NK-92 treated with Interleukin-12 subunit alpha and Interleukin-12 subunit beta, amount 100 ng/mL, for 24 hours (cell line): Measurements from ENCODE around the gene FRAT2.
A peak's percentile ranks its signal among the peaks of the same experiment; 100 is the strongest.

Experiments
- DNase-seq: peaks from one replicate; lab custom pipeline; 2025; lab: John Stamatoyannopoulos, UW

The FRAT2 gene

DNA sequence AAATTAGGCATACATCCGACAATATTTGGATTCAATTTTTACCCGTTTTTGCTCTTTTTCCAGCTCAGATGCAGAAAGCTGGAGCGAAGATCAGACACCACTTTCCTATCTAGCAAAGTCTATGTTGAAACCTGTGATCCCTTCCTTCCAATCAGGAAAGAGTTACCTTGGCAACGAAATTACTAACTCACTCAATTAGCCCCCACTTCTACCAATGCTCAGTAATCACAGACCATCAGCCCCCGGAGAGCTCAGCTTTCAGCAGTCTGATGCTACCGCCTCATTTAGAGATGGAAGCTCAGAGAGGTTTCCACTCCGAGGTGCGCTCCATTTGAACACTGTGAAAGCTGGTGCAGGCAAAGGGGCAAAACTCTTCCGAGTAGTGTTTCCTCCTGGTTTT is 8.8 kb downstream of the FRAT2 start:
- no peak for DNase-seq

- DNase-seq: no peak
Measured at GRCh38 chr10:97323501-97323900, 11.0 kb downstream of the FRAT2 start.

GRCh38 chr10:97321804-97322190 is 12.7 kb downstream of the FRAT2 start:
- no peak for DNase-seq

DNA sequence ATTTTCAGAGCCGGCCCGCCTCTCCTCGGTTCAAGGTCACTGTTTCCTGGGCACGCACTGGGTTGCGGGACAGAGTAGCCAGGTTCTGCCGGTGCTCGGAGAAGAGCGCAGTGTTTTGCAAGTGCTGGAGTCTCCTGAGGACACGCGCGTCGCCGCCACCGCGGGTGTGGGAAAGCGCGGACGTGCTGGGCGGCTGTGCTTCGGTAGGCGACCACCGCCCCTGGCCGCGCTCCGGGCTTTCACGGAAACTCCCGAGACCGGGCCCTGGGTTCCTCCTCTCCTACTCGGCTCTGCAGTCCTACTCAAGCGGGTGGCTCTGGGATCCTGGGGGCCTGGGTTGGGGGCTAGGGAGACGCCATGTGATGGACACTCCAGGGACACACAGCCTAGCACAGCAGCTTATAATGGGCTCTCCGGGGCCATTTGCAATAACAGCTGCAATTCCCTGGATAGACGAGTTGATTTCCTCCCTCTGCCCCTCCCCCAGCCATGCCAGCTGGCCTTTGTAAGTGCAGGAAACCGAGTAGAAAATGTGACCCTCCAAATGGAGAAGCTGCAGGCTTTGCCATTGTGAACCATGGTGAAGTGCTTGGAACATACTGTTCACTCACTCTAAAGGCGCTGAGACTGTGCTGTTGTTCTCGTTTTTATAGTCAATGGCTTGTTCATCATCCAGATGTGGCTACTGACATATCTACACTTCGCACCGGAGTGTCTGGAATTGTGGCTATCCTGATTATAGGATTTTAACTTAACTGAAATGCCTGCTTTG is 13.3 kb downstream of the FRAT2 start:
- no peak for DNase-seq

DNA sequence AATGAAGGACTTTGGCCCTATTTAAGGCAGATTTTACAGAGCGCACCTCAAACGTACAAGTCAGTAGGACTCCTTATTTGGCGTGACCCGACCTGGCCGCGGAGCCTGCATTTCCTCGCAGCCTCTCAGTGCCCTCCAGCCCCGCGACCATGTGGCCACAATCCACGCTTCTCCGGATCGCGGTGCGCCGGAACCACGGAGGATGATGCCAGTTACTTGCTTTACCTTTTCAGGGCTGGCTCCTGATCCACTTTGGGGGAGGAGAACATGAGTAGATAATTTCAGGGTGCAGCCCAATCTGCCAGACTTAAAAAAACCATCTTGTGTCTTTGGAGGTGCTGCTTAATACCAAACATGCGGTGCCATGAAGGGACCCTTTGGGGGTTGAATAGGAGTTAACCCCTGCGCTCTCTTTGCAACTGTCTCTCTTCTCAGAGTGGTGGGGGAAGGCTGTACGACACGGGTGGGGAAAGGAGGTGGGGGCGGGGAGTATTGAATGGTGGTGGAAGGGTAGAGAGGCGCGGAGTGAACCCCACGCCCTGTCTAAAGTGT is 14.0 kb downstream of the FRAT2 start:
- DNase-seq: no peak

DNA sequence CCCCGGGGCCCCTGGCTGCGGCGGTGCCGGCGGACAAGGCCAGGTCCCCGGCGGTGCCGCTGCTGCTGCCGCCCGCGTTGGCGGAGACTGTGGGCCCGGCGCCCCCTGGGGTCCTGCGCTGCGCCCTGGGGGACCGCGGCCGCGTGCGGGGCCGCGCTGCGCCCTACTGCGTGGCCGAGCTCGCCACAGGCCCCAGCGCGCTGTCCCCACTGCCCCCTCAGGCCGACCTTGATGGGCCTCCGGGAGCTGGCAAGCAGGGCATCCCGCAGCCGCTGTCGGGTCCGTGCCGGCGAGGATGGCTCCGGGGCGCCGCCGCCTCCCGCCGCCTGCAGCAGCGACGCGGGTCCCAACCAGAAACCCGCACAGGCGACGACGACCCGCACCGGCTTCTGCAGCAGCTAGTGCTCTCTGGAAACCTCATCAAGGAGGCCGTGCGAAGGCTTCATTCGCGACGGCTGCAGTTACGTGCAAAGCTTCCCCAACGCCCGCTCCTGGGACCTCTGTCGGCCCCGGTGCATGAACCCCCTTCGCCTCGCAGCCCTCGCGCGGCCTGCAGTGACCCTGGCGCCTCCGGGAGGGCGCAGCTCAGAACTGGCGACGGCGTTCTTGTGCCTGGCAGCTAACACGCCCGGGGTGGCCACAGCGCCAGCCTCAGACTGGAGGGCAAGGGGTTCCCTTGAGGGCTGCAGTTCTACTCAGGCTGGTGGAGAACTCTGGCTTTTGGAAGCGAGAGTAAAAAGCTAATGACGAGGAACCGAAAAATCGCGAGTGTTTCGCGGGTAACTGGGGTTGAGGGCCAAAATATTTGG is 14.7 kb downstream of the FRAT2 start:
- DNase-seq: no peak

DNA sequence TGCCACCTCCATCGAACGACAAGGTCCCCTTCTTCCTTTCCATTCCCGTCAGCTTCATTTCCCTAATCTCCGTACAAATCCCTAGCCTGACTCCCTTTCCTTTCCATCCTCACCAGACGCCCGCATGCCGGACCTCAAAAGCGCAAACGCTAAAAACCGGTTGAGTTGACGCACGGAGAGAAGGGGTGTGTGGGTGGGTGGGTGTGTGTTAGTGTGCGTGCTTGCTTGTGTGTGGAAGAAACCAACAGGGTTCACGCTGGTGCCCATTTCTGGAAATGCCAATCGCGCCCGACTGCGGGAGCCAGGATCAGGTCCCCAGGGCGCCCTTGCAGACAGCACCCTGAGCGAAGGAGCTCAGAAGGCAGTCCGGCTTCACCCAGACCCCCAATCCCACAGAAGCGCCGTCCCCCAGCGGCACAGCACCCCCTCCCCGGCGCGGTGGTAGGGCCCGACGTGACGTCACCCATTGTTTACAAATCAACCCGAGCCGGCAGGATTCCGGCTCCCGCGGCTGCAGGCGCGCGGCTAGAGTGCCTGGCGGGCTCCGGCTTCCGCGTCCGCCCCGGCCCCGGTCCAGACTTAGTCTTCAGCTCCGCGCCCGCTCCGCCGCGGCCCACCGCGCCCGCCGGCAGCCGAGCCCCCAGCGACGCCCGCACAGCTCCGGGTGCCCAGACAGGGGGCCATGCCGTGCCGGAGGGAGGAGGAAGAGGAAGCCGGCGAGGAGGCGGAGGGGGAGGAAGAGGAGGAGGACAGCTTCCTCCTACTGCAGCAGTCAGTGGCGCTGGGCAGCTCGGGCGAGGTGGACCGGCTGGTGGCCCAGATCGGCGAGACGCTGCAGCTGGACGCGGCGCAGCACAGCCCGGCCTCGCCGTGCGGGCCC is 15.5 kb downstream of the FRAT2 start, which contains the start of gene FRAT1:
FRAT1 (plus strand) TSS at position 500 of the 880 bp plus-strand sequence; CDS start at position 683, 183 bp downstream.
- DNase-seq: peak; percentile 73

GRCh38 chr10:97314671-97315070 is 19.9 kb downstream of the FRAT2 start:
- DNase-seq: no peak

GRCh38 chr10:97312897-97313296 is 21.6 kb downstream of the FRAT2 start:
- no peak for DNase-seq

DNA sequence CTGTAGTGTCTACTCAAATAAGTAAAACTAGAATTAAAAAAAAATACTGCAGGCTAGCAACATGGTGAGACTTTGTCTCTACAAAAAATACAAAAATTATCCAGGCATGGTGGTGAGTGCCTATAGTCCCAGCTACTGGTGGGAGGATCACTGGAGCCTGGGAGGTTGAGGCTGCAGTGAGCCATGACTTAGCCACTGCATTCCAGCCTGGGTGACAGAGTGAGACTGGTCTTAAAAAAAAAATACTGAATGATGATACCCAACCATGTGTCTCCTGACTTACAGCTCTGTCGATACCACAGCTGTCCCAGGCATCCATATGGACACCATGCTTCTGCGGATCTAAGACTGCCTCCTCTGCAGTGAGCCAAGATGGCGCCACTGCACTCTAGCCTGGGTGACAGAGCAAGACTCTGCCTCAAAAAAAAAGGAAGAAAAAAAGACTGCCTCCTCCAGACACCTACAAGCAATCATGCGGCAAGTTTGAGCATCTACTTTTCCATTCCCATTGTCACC is 23.4 kb downstream of the FRAT2 start:
- DNase-seq: no peak

- no peak for DNase-seq
Measured at GRCh38 chr10:97307866-97308780, 26.4 kb downstream of the FRAT2 start.

GRCh38 chr10:97307441-97307840 is 27.1 kb downstream of the FRAT2 start:
- DNase-seq: no peak

DNA sequence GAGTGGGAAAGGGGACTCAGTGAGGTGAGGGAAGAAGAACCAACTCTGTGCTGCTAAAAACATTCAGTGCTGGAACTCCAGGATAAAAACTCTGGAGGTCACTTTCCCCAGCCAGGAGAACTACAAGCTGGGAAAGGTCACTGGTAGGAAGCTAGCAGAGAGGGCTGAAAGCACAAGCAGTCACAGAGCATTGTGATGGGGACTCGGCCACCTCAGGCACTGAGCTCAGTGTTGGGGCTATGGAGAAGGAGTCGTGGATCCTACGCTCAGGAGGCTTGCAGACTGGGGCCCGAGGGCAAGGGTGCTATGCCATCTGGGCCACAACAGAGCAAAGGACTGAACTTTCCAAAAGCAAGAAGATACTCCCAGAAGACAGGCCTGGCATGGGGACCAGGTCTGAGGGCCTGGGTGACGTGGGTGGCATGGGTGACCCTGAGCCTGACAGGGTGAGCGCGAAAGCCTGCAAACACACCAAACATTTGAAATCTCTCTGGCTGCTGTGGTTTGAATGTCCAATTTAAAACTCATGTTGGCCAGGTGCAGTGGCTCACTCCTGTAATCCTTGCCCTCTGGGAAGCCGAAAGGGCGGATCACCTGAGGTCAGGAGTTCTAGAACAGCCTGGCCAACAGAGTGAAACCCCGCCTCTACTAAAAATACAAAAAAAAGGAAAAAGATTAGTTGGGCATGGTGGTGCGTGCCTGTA is 32.3 kb downstream of the FRAT2 start:
- no peak for DNase-seq

- DNase-seq: no peak
Measured at GRCh38 chr10:97300980-97301379, 33.5 kb downstream of the FRAT2 start.

DNA sequence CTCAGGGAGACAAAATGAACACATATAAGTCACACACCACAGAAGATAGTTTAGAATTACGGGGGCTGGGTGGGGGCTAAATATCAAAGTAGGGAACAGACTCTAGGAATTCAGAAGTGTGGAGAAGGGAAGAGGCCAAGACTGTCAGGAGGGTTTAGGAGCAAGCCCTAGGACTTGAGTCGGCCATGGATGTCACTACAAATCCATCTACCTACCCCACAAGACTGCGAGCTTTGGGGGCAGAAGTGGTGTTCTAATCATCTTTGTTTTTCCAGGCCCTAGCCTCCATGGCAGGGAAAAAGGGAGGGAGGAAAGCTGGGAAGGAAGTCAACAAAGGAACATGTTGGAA is 36.3 kb downstream of the FRAT2 start:
- no peak for DNase-seq

GRCh38 chr10:97297556-97298222 is 36.8 kb downstream of the FRAT2 start:
- no peak for DNase-seq

GRCh38 chr10:97292862-97293198 is 41.7 kb downstream of the FRAT2 start:
- DNase-seq: no peak

DNA sequence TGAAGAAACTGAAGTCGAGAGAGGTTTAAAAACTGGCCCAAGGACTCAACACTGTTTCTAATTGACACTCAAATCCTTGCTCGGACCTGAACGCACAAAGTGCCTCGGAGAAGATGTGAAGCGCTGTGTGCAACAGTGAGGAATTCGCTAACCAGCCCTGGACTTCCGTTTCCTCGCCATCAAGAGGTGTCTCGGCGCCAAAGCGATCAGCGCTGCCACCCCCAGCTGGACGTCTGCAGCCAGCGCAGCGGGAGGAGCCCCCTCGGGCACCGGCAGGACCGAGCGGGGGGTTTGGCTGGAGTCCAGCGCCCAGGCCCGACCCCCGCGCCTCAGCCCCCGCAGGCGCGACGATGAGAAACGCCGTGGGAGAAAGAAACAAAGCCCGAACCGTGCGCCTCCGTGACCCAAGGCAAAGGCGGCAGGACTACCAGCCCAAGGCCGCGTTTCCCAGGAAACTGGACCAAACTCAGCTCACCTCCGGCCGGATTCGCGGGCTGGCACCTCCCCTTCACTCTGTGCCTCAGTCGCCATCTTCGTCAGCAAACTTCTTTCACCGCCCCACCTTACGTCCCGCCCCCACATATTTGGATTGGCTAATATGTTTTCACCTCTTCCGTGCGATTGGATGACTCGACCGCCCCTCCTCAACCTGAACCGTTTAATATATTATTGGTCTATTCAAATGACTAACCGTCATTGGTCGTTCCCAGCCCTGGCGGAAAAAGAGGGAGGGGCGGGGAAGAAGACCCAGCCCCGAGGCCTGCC is 42.2 kb downstream of the FRAT2 start, which contains the start of gene ARHGAP19:
ARHGAP19 (minus strand) TSS at position 541 of the 765 bp plus-strand sequence; CDS start at position 531, 10 bp downstream.
- DNase-seq: peak; percentile 87
